HL-60/S4 treated with retinoic acid at 250 ng/mL for 4 days and 3 days (cell line): ENCODE measurements around the gene MFSD12.

Experiments
- in situ Hi-C: fragments of 300-500 bp; cut with MboI; formaldehyde crosslinking; loops from 2 replicates; pipeline ENCODE4 v1.7.0; 2022; ENCODE audit warnings: low sequenced_read_pairs

The MFSD12 gene

GRCh38 chr19:3557461-3558248 lies at the start of gene MFSD12:
Gene MFSD12, minus strand, starts transcription at chr19:3557586. Its CDS starts 183 bp downstream, at chr19:3557403.
- in situ Hi-C loops = no loop called here

GRCh38 chr19:3606690-3607289 lies 49.4 kb upstream of the MFSD12 start, which contains the start of gene TBXA2R:
Gene TBXA2R, minus strand, starts transcription at chr19:3606875. Its CDS starts 6,241 bp downstream, at chr19:3600634.
- in situ Hi-C loops = no loop called here

GRCh38 chr19:3606174-3606689 lies 48.8 kb upstream of the MFSD12 start:
- in situ Hi-C loops = no loop called here

- in situ Hi-C loops = no loop called here
Measured at GRCh38 chr19:3605770-3606169, 48.4 kb upstream of the MFSD12 start.

- in situ Hi-C loops = no loop called here
Measured at GRCh38 chr19:3605361-3605760, 48.0 kb upstream of the MFSD12 start.

GRCh38 chr19:3604987-3605343 lies 47.6 kb upstream of the MFSD12 start:
- in situ Hi-C loops = no loop called here

- in situ Hi-C loops = no loop called here
Measured at GRCh38 chr19:3604227-3604986, 47.0 kb upstream of the MFSD12 start.

GRCh38 chr19:3603121-3603811 lies 45.9 kb upstream of the MFSD12 start:
- in situ Hi-C loops = no loop called here

GRCh38 chr19:3601021-3601420 lies 43.6 kb upstream of the MFSD12 start:
- in situ Hi-C loops = no loop called here

- in situ Hi-C loops = no loop called here
Measured at GRCh38 chr19:3599776-3600187, 42.4 kb upstream of the MFSD12 start.

GRCh38 chr19:3595521-3596061 lies 38.2 kb upstream of the MFSD12 start:
- in situ Hi-C loops = no loop called here

- in situ Hi-C loops = no loop called here
Measured at GRCh38 chr19:3593156-3593555, 35.8 kb upstream of the MFSD12 start.

GRCh38 chr19:3591876-3592613 lies 34.7 kb upstream of the MFSD12 start:
- in situ Hi-C loops = no loop called here

GRCh38 chr19:3590991-3591659 lies 33.7 kb upstream of the MFSD12 start:
- in situ Hi-C loops = no loop called here

- in situ Hi-C loops = no loop called here
Measured at GRCh38 chr19:3589949-3590348, 32.6 kb upstream of the MFSD12 start.

- in situ Hi-C loops = no loop called here
Measured at GRCh38 chr19:3589439-3589838, 32.1 kb upstream of the MFSD12 start.

- in situ Hi-C loops = no loop called here
Measured at GRCh38 chr19:3586707-3587346, 29.4 kb upstream of the MFSD12 start.

GRCh38 chr19:3586127-3586626 lies 28.8 kb upstream of the MFSD12 start:
- in situ Hi-C loops = no loop called here
